Astrocyte of the cerebellum (primary cell): ENCODE results near the gene CLIC5.

Experiments
- DNase-seq: peaks from one replicate; pipeline ENCODE4 v3.0.0-alpha.2; 2011; ENCODE audit warnings: low read depth
- H3K4me3 ChIP-seq: 2 replicates; pipeline ENCODE4 v1.5.1; 2011; ENCODE audit warnings: mild to moderate bottlenecking, low read depth, low read length, moderate library complexity
- in situ Hi-C: cut with HindIII; loops from 2 replicates; pipeline ENCODE4 v1.10.0; 2017; ENCODE audit warnings: low sequenced_read_pairs
- TF ChIP-seq, protein P1 (sequence below): IDR thresholded peaks from 2 replicates; pipeline ENCODE4 v1.5.1; 2012; ENCODE audit warnings: low read length, low read depth, moderate library complexity, mild to moderate bottlenecking; ENCODE audit errors: missing control alignments

CLIC5 gene

DNA sequence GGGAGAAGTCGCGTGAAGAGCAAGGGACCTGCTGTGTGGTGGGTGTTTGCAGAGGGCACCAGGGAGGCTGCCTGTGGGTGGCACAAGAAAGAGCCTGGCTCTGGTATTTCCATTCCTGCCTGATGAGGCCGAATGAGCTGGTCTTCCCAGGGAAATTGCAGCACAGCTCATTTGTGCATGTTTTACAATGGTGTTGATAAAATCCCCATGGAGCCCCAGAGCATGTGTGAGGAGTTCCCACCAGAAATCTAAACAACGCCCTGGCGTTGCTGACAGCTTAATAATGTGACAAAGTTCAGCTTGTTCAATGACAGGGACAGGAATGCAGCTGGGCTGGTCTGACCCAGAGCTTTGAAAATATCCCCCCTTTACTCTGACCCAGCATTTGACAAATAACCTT lies 135.5 kb downstream of the CLIC5 start:
- TF ChIP-seq, protein P1, sequence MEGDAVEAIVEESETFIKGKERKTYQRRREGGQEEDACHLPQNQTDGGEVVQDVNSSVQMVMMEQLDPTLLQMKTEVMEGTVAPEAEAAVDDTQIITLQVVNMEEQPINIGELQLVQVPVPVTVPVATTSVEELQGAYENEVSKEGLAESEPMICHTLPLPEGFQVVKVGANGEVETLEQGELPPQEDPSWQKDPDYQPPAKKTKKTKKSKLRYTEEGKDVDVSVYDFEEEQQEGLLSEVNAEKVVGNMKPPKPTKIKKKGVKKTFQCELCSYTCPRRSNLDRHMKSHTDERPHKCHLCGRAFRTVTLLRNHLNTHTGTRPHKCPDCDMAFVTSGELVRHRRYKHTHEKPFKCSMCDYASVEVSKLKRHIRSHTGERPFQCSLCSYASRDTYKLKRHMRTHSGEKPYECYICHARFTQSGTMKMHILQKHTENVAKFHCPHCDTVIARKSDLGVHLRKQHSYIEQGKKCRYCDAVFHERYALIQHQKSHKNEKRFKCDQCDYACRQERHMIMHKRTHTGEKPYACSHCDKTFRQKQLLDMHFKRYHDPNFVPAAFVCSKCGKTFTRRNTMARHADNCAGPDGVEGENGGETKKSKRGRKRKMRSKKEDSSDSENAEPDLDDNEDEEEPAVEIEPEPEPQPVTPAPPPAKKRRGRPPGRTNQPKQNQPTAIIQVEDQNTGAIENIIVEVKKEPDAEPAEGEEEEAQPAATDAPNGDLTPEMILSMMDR: no peak
- no peak for DNase-seq
- in situ Hi-C loops: no loop called here
- no peak overlapping the region for H3K4me3 ChIP-seq

DNA sequence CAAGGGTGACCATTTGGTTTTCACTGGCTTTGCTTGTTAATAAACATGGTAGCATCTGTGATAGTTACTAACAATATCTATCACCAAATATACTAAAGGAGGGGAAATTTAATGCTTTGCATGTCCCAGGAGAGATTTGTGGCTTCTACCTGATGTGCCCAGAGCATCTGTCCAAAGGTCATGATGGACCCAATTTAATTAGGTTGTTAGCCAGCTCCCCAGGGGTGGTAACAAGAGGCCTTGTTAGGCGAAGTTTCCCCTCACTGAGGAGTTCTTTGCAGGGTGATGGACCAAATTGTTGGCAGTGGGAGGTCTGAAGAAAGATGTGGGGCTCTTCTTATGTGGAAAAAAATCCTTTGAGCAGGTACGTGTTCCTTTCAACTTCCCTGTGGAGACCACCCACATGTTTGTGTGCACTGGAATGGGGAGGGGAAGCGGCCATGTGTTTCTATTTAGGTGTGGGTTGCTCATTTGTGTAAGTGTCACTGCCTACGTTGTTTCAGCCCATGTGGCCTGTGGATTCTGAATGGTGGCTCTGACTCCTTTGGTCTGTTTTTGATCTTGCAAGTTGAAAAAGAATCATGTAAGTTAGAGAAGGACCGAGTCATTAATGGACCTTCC lies 137.6 kb downstream of the CLIC5 start:
- in situ Hi-C loops: no loop called here
- H3K4me3 ChIP-seq: no peak overlapping the region
- no peak for DNase-seq
- TF ChIP-seq, protein P1: no peak

DNA sequence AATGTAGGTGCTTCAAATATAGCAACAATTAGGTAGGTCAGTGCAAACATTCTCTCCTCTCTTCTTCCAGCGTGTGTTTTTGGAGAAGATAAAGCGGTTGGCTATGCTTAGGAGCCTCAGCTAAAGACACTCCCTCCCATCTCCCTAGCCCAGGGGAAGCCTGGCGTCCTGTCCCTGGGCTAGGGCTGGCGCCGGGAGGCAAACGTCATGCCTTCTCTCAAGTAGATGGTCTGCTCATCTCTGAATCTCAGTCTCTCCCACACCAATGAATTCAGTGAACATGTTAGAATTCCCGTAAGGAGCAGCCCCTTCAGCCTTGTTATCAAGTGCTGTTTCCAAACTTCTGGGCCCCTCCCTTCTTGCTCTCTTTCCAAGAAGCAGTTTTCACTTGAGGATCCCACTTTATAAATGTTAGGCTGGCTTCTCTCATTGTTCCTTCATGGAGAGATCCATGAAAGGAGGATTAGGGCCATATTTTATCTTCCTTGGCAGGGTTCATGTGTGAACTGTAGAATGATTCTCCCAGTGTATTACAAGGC lies 142.8 kb downstream of the CLIC5 start:
- H3K4me3 ChIP-seq: no peak overlapping the region
- DNase-seq: no peak
- in situ Hi-C loops: no loop called here
- TF ChIP-seq, protein P1: no peak

DNA sequence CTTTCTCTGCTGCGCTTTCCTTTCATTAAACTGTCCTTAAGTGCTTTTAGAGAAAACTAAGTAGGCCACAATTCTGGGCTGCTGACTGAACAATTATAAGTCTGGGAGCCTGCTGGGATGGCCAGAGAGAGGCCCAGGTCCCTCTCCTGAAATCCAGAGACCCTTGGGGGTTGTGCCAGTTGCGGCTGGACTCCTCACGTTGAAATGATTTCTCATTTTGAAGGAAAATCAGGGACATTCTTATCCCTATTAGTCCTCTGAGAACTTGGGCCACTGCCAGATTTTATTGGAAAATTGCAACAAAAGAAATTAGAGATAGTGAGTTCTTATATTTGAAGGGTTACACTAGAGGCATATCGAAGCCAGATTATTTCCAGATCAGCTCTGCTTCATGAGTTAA lies 145.1 kb downstream of the CLIC5 start:
- no peak for DNase-seq
- no peak overlapping the region for H3K4me3 ChIP-seq
- in situ Hi-C loops: no loop called here
- TF ChIP-seq, protein P1: no peak

DNA sequence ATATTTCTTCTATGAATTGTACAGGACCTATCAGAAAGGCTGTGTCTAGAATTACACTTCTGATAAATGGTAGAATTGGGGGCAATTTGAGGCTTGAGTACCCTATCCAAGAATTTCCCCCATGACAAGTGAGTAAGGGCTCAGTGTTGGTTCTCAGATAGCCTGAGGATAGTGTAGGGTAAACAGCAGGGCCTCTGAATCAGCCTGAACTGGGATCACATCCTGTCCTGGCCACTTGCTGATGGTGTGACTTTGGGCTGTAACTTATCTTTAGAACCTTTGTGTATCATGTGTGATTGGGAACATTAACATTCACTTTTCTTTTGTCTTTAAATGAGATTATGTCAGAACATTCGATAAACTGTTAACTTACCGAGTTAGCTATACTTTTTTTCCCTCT lies 151.0 kb downstream of the CLIC5 start:
- TF ChIP-seq, protein P1: no peak
- no peak for DNase-seq
- in situ Hi-C loops: no loop called here
- H3K4me3 ChIP-seq: no peak overlapping the region

DNA sequence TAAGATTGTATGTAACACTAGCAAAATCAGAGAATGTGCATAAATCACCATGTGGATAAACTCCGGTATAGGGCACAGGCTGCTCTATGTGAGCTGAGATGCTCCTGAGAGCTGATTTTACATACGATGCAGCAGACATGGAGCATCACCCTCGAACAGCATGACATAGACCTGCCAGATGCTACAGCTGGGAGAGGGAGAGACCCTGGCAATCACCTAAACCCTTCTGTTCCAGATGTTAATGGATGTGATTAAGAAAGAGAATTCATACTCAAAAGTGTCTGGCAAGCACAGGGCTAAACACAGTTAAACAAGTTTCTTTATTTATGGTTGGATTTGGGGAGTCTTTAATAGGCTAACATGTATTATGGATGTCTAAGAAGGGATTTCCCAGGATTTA lies 157.0 kb downstream of the CLIC5 start:
- in situ Hi-C loops: no loop called here
- H3K4me3 ChIP-seq: no peak overlapping the region
- no peak for DNase-seq
- TF ChIP-seq, protein P1: no peak
